Activated CD8-positive, alpha-beta memory T cell treated with anti-CD3 and anti-CD28 coated beads for 4 hours (primary cell): ENCODE measurements around the gene RITA1.
A peak's percentile ranks its signal among the peaks of the same experiment; 100 is the strongest.

Source experiments
- DNase-seq, 2 donors: peaks; one replicate each; pipeline ENCODE4 v3.0.0-alpha.2; 2020; ENCODE audit warnings: low read depth in 2 of 2

Gene RITA1

DNA sequence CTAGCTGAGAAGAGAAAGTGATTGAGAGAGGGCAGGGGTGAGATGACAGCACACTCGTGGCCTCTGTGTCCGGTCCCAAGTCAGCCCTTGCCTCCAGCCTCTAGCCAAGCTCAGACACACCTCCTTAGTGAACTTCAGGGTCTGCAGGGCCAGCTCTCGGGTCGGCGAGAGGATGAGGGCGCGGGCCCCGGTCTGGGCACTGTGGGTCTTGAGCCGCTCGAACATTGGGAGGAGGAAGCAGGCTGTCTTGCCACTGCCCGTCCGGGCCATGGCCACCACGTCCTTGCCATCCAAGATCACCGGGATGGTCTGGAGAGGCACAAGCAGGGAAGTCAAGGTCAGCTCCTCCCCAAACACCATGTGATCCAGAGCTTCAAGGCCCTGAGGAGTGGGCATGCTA lies 6.5 kb upstream of the RITA1 start:
- DNase-seq: no peak

DNA sequence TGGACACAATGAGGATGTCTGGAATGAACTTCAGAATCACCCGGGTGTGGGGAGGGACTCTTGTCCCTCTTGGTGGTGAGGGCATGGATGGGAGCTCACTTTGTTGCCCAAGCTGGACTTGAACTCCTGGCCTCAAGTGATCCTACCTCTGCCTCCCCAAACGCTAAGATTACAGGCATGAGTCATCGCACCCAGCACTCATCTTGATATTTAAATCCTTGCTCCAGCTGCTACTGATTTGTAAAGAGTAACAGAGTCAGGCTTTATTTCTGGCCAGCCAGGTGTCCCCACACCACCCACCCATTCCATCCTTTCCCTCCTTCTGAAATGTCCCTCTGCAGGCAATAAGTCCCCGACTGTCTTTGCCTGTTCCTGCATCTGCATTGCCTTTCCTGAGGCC lies 5.2 kb upstream of the RITA1 start:
- DNase-seq: no peak

DNA sequence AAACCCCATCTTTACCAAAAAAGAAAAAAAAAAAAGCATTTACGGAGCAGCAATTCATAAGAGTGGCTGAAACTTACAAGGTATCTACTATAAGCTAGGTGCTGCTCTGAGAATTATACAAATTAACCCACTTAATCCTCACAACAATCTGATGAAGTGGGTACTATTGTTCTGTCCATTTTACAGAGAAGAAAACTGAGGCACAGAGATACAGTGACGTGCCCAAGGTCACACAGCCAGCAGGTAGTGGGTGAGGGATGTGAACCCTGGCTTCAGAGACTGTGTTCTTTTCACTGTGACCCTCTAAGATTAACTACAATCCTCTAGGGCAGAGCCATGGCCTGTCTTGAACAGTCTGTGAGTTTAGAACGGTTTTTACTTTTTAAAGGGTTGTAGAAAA lies 3.5 kb upstream of the RITA1 start:
- no peak for DNase-seq

DNA sequence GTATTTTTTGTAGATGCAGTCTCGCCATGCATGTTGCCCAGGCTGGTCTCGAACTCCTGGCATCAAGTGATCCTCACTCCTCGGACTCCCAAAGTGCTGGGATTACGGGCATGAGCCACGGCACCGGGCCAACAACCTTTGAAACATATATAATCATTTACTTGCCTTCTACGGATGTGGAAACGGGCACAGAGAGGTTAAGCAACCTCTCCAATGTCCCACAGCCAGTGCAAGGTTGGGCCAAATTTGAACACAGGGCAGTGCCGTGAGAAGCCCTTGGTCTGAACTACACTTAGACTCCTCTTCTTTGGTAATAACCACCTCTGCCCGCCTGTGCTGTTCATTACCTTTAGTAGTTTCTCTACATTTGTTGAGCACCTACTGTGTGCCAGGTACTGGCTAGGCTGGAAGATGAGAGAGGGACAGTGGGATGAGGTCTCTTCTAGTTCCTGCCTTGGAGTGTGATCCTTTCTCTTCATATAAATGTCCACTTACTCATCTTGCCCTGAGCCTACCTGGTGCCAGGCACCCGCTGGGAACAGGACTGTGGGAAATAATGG lies 2.4 kb upstream of the RITA1 start:
- no peak for DNase-seq

DNA sequence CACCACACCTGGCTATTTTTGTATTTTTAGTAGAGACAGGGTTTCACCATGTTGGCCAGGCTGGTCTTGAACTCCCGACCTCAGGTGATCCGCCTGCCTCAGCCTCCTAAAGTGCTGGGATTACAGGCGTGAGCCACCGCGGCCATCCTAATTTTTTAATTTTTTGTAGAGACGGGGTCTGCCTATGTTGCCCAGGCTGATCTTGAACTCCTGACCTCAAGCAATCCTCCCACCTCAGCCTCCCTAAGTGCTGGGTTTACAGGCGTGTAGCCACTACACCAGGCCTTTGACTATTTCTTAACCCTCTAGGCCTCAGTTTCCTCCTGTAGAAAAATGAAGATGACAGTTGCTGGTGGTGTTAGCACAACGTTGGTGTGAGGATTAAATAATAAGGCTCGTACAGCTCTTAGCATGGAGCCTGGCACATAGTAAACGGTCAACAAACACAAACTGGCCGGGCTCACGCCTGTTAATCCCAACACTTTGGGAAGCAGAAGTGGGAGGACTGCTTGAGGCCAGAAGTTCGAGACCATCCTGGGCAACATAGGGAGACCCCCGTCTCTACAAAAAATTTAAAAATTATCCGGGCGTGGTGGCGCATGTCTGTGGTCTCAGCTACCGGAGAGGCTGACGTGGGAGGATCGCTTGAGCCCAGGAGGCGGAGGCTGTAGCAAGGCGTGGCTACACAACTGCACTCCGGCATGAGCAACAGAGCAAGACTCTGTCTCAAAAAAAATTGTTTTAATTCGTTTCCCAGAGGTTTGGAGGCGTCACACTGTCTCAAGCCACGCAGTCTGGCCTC lies 1.2 kb upstream of the RITA1 start:
- peak; percentile 33 to 57 for DNase-seq

DNA sequence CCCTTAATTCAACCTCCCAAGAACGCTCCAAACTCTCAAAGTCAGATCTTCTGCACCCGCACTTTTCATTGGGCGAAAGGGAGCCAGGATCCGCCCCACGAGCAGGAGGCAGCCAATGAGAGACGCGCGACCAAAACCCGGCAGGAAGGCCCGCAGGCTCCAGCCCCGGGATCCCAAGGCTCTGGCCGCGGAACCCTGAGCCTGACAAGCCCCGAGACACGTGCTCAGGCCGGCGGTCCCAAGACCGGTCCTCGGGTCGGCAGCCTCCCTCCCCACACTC lies 681 bp upstream of the RITA1 start:
- peak; percentile 69 to 70 for DNase-seq

DNA sequence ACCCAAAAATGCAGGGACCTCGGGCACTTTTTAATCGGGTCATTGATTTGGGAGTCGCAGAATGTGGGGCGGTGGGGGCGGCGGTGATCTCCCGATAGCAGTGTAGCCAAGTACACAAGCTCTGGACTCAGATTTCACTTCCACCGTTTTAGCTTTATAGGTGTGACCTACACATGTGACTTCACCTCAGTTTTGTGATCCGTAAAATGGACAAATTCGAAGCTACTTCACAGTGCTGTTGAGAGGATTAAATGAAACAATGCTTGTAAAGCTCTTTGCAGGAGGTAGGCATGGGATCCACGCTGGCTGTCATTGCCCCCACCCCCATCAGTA lies 478 bp downstream of the RITA1 start:
- no peak for DNase-seq

DNA sequence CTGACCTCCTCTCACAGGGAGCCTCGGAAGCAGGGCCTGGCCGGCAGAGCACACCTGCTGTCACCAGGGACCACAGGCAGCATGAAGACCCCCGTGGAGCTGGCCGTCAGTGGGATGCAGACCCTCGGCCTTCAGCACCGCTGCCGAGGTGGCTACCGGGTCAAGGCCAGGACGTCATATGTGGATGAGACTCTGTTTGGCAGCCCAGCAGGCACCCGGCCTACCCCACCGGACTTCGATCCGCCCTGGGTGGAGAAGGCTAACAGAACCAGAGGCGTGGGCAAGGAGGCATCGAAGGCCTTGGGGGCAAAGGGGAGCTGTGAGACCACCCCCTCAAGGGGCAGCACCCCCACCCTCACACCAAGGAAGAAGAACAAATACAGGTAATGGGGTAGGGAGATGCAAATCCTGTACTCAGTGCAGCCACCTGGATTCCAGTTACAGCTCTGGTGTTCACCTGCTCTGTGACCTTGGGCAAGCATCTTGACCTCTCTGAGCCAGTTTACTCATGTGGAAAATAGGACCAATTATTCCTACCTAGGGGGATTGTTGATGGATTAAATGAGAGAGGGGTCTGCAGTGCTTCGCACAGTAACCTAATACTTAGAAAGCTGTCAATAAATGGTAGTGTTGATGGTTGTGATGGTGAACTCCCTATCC lies 1.3 kb downstream of the RITA1 start:
- DNase-seq: no peak

DNA sequence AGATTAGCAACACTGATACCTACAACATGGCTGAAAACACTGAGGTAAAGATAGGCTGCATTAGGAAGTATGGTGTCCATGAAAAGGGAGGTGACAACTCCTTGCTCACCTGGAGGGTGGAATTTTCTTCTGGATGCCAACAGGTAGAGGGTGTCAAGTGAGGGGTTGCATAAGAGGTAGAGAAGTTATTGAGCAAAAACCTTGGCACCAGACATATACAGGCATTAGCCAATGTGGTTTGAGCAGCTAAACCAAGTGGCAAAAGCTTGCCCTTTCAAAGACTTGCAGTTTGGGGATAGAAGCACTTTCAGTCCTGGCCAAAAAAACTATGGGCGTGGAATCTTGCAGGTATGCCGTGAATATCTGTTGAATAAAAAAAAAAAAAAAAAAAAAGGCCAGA lies 3.8 kb downstream of the RITA1 start:
- DNase-seq: no peak

DNA sequence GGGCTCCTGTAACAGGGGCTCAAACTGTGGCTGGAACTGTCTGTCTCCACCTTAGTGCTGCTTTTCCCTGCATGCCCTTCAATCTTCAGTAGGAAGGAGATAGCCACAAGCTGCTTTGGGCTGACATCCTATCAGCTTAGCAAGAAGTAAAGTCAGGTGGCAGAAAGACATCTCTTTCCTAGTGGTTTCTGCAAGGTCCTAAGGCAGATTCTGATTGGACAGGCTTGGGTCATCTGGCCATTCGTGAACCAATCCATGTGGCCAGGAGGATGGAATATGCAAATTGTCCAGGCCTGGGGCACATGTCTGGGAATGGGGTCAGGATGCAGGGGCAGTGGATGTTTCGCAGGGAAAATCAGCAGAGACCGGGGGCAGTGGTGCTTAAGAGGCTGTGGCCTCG lies 5.2 kb downstream of the RITA1 start:
- no peak for DNase-seq

DNA sequence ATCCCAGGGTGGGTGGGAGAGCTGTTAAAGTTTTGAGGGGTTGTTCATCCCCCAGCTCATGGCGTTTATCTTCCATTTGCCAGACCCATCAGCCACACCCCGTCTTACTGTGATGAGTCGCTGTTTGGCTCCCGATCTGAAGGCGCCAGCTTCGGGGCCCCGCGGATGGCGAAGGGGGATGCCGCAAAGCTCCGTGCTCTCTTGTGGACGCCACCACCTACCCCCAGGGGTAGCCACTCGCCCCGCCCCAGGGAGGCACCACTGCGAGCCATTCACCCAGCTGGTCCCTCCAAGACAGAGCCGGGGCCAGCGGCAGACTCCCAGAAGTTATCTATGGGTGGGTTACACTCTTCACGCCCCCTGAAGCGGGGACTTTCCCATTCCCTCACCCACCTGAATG lies 5.7 kb downstream of the RITA1 start:
- no peak for DNase-seq

DNA sequence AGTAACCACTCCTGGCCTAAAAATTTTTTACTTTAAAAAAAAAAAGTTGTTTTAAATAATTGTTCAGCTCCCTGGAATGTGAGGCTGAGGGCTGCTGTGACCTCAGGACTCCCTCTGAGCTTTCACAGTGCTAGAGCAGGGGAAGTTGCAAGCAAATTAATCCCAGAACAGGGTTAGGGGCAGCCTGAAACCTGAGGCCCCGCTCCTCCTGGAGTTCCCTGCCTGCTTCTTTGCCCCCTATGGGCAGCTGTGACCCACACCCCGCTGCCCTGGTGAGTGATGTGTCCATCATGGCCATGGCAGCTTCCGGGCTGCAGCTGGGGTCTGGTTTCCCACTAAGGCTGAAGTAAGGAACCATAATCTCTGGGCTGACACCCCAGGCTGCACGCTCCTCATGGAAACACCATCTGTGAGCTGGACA lies 9.5 kb downstream of the RITA1 start:
- no peak for DNase-seq

DNA sequence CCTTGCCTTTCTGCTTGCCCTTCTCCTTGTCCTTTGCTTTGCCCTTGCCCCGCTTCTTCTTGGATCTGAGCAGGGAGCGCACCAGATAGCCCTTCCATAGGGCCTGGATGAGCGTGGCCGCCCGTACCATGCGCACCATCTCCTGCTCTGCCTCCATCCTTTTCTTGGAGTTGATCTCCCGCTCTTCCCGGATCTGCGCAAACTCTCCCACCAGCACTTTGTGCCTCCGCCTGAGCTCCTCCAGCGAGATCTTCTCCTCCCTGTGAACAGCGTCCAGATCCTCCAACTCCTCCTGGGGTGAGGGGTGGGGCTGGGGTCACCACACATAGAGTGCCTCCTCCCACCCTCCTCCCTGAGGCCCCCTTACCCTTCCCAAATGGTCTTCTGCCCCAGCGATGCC lies 10.1 kb downstream of the RITA1 start:
- no peak for DNase-seq

DNA sequence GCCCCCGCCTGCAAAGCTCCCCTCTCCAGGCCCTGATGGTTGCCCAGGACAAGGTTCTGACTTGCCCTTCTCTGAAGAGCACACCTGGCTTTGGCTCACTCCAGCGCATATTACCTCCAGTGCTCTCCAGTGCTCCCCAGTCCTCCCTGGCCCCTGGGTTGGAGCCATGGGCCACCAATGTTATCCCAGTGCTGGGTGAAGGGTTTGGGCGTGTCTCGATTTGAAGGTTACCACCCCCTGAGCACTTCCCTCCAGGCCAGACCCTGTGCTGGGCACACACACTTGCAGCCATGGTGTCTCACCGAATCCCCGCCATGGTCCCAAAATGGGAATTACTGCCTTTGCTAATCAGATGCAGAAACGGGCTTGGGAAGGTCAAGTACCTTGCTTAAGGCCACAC lies 11.1 kb downstream of the RITA1 start:
- no peak for DNase-seq

DNA sequence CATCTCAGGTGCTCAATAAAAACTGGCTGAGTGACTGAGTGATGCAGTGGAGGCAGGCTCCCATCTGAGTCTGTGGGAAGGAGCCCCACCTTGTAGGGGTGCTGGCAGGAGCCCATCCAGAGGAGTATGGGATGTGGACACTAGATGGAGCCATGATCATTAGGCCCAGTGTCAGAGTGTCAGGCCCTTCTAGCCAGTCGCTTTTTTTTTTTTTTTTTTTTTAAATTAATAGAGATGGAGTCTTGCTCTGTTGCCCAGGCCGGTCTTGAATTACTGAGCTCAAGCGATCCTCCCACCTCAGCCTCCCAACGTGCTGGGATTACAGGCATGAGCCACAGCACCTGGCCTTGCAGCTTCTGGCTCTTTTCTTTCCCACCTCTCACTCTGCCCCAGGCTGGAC lies 11.5 kb downstream of the RITA1 start:
- peak in 1 of 2 donors; percentile 25 for DNase-seq

DNA sequence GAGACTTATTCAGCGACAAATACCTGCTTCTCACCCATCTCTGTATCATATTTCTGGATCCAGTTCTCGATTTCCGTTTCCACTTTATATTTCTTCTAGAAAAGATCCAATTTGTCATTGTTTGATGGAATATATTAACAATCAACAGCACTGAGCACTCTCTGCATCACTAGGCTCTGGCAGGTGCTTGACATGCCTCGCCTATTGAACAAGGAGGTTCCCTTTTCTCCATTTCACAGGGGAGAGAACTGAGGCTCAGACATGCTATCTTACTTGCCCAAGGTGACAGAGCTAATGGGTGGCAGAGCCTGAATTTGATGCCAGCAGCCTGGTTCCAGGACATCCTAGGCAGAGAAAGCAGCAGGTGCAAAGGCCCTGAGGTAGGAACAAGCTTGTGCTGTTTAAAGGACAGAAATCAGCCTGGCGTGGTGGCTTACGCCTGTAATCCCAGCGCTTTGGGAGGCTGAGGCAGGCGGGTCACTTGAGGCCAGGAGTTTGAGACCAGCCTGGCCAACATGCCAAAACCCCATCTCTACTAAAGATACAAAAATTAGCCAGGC lies 12.1 kb downstream of the RITA1 start:
- DNase-seq: no peak

DNA sequence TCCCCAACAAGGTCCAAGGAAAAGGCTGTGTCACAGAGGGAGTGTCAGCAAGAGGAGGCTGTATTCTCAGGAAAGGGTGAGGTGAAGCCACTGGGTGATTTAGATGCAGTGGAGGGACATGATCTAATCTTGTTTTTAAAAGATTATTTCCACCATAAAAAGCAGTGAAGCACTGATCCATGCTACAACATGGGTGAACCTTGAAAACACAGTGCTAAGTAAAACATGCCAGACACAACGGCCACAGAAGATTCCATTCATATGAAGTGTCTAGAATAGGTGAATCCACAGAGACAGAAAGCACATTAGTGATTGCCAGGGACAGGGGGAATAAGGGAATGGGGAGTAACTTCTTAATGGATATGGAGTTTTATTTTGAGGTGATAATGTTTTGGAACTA lies 12.8 kb downstream of the RITA1 start:
- no peak for DNase-seq

DNA sequence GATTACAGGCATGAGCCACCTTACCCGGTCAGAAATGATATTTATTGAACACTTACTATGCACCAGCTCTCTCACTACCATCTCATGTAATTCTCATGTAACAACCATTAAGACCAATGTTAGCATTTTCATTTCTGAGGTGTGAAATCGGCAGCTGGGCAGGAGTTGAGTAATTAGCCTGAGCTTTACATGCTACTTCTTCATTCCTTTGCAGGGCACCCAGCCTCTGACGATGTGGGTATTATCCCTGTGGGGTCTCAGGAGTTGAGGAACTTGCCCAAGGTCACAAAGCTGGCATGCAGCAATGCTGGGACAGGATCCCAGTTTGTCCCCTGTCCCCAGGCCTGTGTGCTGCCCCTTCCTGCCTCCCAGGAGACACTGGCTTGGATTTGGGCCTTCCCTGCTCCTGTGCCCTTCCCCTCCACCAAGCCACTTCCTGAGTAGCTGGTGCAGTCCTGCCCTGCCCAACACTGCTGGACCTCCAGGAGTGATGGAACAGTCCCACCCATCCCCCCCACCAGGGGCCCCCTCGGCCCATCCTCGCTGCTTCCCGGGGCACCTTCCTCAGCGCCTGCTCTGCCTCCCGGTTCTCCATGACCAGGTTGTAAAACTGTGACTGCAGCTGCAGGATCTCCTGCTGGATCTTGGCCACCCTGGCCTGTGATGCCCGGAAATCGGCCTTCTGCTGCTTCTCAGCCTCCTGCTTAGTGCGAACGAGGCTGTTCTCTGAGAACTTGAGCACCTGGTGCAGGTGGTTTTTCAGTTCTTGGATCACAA lies 14.7 kb downstream of the RITA1 start:
- no peak for DNase-seq

DNA sequence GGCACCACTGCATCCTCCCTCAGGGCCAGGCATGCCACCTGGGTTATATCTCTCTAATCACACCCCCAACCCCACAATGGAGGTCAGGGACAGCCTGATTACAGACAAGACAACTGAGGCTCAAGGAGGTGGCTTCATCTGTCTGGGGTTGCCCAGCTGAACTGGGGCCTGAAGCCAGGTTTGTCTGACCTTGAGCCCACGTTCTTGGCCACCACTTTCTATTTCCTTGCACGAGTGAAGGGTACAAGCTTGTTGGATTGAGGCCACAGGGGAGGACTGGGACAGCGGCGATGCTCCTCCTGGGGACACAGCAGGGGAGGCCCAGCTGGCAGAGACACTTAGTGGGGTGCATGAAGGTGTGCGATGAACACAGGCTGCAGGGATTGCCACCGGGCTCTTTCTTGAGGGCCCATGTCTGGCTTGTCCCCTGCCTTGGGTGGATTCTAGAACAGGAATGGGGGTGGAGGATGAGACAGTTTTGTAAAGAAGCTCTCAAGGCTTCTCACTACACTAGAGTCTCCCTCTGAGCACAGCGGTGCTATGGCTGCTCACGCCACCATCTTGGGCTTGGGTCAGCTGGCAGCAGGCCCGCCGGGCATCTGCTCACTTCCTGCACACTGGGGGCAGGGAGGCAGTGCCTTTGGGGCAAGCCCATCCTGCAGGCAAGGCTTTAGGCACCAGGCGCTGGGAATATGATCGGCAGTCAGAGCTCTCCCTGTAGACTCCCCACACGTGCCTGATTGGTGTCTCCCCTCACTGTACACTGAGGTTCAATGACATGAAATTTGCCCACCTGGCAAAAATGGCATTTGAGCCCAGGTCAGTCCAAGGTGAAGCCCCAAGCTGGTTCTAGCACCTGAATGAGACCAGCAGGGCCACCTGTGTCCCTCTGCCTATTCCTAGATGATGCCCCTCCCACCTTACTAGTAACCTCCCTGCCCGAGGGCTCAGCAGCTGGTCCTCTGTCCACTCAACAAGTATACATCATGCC lies 16.0 kb downstream of the RITA1 start:
- no peak for DNase-seq

DNA sequence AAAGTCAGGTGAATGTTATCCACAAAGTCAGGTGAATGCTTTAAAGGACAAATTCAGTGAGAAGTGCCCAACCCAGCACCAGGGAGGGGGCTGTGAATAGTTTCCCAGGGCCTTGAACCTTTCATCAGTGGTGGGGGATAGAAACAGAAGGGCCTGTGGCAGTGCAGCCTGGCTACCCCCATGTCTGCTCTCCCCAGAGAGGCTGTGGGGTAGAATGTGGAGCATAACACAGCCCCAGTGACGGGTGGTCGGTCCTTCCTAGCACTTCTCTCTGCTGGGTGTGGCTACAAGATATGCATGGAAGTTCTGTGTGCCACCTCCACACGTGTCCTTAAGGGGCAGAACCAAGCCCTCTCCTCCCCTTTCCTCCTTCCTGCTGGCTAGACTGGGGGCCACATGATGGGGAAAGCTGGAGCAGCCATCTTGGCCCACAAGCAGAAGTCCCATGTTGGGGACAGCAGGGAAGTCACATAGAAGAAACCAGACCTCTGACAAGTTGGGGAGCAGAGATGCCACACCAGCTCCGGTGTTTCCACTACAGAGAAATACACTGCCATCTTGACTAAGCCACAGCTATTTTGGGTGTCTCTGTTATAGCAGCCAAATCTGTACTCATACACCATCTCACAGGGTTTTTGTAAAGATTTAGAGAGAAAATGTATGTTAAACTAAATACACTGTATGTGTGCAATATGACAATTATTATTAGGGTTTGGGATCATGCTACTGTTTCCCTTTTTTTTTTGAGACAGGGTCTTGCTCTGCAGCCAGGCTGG lies 17.0 kb downstream of the RITA1 start:
- DNase-seq: no peak
